H9 (cell line): ENCODE measurements around the gene SLC7A6. TPM values are rescaled to one million over a fixed set of nuclear protein-coding genes. Genes with fewer than 3 reads are reported as not detected.

Experiments
- DNase-seq: peaks from one replicate; pipeline ENCODE4 v3.0.0-alpha.2; 2017
- H2AFZ ChIP-seq: one replicate; pipeline ENCODE4 v1.6.1; 2013; ENCODE audit warnings: mild to moderate bottlenecking, low read length, control low read depth, moderate library complexity
- H2AK5ac ChIP-seq: 2 replicates; pipeline ENCODE4 v1.6.1; 2013; ENCODE audit warnings: low read length, control low read depth, mixed read lengths; ENCODE audit not compliant: insufficient read length
- H2BK120ac ChIP-seq: one replicate; pipeline ENCODE4 v1.6.1; 2013; ENCODE audit warnings: low read depth, mild to moderate bottlenecking, low read length, control low read depth, inconsistent platforms; ENCODE audit not compliant: poor library complexity, severe bottlenecking
- H2BK12ac ChIP-seq: 2 replicates; pipeline ENCODE4 v1.6.1; 2013; ENCODE audit warnings: low read length, control low read depth, mixed read lengths, low read depth; ENCODE audit not compliant: insufficient read length
- H2BK15ac ChIP-seq: 2 replicates; pipeline ENCODE4 v1.6.1; 2013; ENCODE audit warnings: low read depth, low read length, control low read depth
- H2BK20ac ChIP-seq: one replicate; pipeline ENCODE4 v1.6.1; 2013; ENCODE audit warnings: low read depth, mild to moderate bottlenecking, low read length, control low read depth, inconsistent platforms; ENCODE audit not compliant: poor library complexity, severe bottlenecking
- H2BK5ac ChIP-seq: 2 replicates; pipeline ENCODE4 v1.6.1; 2013; ENCODE audit warnings: low read length, control low read depth, mixed read lengths; ENCODE audit not compliant: insufficient read length
- H3K14ac ChIP-seq: 2 replicates; pipeline ENCODE4 v1.6.1; 2013; ENCODE audit warnings: low read length, control low read depth; ENCODE audit not compliant: insufficient read depth
- H3K18ac ChIP-seq: 2 replicates; pipeline ENCODE4 v1.6.1; 2013; ENCODE audit warnings: low read depth, mild to moderate bottlenecking, mixed read lengths, low read length, control low read depth; ENCODE audit not compliant: insufficient read length
- H3K23ac ChIP-seq: 2 replicates; pipeline ENCODE4 v1.6.1; 2013; ENCODE audit warnings: low read length, control low read depth, mixed read lengths, low read depth; ENCODE audit not compliant: insufficient read length
- H3K23me2 ChIP-seq: 2 replicates; pipeline ENCODE4 v1.6.1; 2013; ENCODE audit warnings: low read depth, mild to moderate bottlenecking, mixed read lengths, low read length, control low read depth; ENCODE audit not compliant: insufficient read length, poor library complexity, severe bottlenecking
- H3K27ac ChIP-seq: 2 replicates; pipeline ENCODE4 v1.5.1; 2013; ENCODE audit warnings: low read length, control low read depth, mixed read lengths, low read depth; ENCODE audit not compliant: insufficient read length
- H3K27me3 ChIP-seq: 2 replicates; pipeline ENCODE4 v1.6.1; 2013; ENCODE audit warnings: low read length, control low read depth, inconsistent platforms; ENCODE audit not compliant: insufficient read depth
- H3K4ac ChIP-seq: 2 replicates; pipeline ENCODE4 v1.6.1; 2013; ENCODE audit warnings: low read depth, mild to moderate bottlenecking, control low read depth, inconsistent platforms, low read length, moderate library complexity
- H3K4me1 ChIP-seq: 2 replicates; pipeline ENCODE4 v1.6.1; 2013; ENCODE audit warnings: low read length, control low read depth, inconsistent platforms; ENCODE audit not compliant: insufficient read depth
- H3K4me2 ChIP-seq: 2 replicates; pipeline ENCODE4 v1.6.1; 2013; ENCODE audit warnings: low read length, control low read depth, mixed read lengths; ENCODE audit not compliant: insufficient read length, insufficient read depth
- H3K56ac ChIP-seq: 2 replicates; pipeline ENCODE4 v1.6.1; 2013; ENCODE audit warnings: low read depth, mild to moderate bottlenecking, mixed read lengths, low read length, control low read depth; ENCODE audit not compliant: insufficient read length
- H3K79me1 ChIP-seq: 2 replicates; pipeline ENCODE4 v1.6.1; 2013; ENCODE audit warnings: low read depth, mild to moderate bottlenecking, moderate library complexity, low read length, control low read depth, inconsistent platforms; ENCODE audit not compliant: insufficient read depth, poor library complexity, severe bottlenecking
- H3K79me2 ChIP-seq: 2 replicates; pipeline ENCODE4 v1.6.1; 2013; ENCODE audit warnings: low read length, control low read depth, inconsistent platforms; ENCODE audit not compliant: insufficient read depth
- H3K9ac ChIP-seq: 2 replicates; pipeline ENCODE4 v1.6.1; 2013; ENCODE audit warnings: low read length, control low read depth, mixed read lengths; ENCODE audit not compliant: insufficient read length; ENCODE audit errors: extremely low read depth
- H3K9me3 ChIP-seq: one replicate; pipeline ENCODE4 v1.6.1; 2013; ENCODE audit warnings: low read depth, low read length, inconsistent platforms; ENCODE audit not compliant: control insufficient read depth
- H3T11ph ChIP-seq: one replicate; pipeline ENCODE4 v1.6.1; 2013; ENCODE audit warnings: mild to moderate bottlenecking, low read length, control low read depth, inconsistent platforms
- H4K20me1 ChIP-seq: one replicate; pipeline ENCODE4 v1.6.1; 2013; ENCODE audit not compliant: control insufficient read depth, insufficient read length, insufficient read depth
- H4K5ac ChIP-seq: 2 replicates; pipeline ENCODE4 v1.6.1; 2013; ENCODE audit warnings: low read depth, mild to moderate bottlenecking, mixed read lengths, low read length, control low read depth; ENCODE audit not compliant: insufficient read length
- H4K8ac ChIP-seq: replicated peaks from 2 replicates; pipeline ENCODE4 v1.6.1; 2013; ENCODE audit warnings: low read length, control low read depth, mixed read lengths, low read depth; ENCODE audit not compliant: insufficient read length
- H4K91ac ChIP-seq: 2 replicates; pipeline ENCODE4 v1.6.1; 2013; ENCODE audit warnings: low read depth, mild to moderate bottlenecking, moderate library complexity, mixed read lengths, low read length, control low read depth; ENCODE audit not compliant: insufficient read length
- H3K27ac Mint-ChIP-seq, 3 experiments: 2 replicates in 2 of 3; 3 replicates in 1 of 3; pipeline ENCODE4 v1.8.0; 2020 to 2021; ENCODE audit warnings: mixed read lengths in 3 of 3, mild to moderate bottlenecking in 1 of 3, moderate library complexity in 1 of 3
- H3K27me3 Mint-ChIP-seq: 2 replicates; pipeline ENCODE4 v1.8.0; 2021; ENCODE audit warnings: low read depth, mild to moderate bottlenecking, moderate library complexity, mixed read lengths
- H3K36me3 Mint-ChIP-seq, 3 experiments: 2 replicates in 2 of 3; 3 replicates in 1 of 3; pipeline ENCODE4 v1.8.0; 2020 to 2021; ENCODE audit warnings: low read depth in 3 of 3, mixed read lengths in 3 of 3; ENCODE audit not compliant: insufficient read depth in 1 of 3
- H3K4me1 Mint-ChIP-seq, 2 experiments: 2 replicates each; pipeline ENCODE4 v1.8.0; 2020; ENCODE audit warnings: mixed read lengths in 2 of 2
- H3K4me3 Mint-ChIP-seq, 2 experiments: 2 replicates in 1 of 2; 3 replicates in 1 of 2; pipeline ENCODE4 v1.8.0; 2020 to 2021; ENCODE audit warnings: mild to moderate bottlenecking in 2 of 2, mixed read lengths in 2 of 2, moderate library complexity in 1 of 2
- H3K9me3 Mint-ChIP-seq, 2 experiments: 2 replicates in 1 of 2; 3 replicates in 1 of 2; pipeline ENCODE4 v1.8.0; 2020; ENCODE audit warnings: mild to moderate bottlenecking in 2 of 2, mixed read lengths in 2 of 2, moderate library complexity in 1 of 2
- WGBS: extraction: QIAGEN DNeasy Blood & Tissue Kit; methylation state at CpG from one replicate; pipeline ENCODE4 v1.1.7; 2013; ENCODE audit warnings: missing lambda C conversion rate, low lambda C conversion rate, mixed read lengths; ENCODE audit not compliant: insufficient read length; ENCODE audit errors: extremely low coverage; 5-methylcytosine and 5-hydroxymethylcytosine counted together
- total RNA-seq: library from RNA; stranded (reverse); gene quantifications from 2 replicates; pipeline ENCODE4 v1.2.1, GENCODE V29; 2021
- TF ChIP-seq, protein P1 (sequence below): fragments of 200-600 bp; sonication (generic); conservative IDR thresholded peaks from 3 replicates; pipeline ENCODE4 v1.8.0; 2021; ENCODE audit warnings: antibody characterized with exemption, mild to moderate bottlenecking

The SLC7A6 gene
- total RNA-seq, 1 experiment from 2014 or later: 21.1 TPM

- Histone ChIP-seq H4K91ac (no peak overlapping the region), H2BK12ac (no peak overlapping the region), H2AFZ (no peak overlapping the region), H2BK5ac (no peak overlapping the region), H3K79me1 (no peaks in the 10 kb centered on the region), H3K79me2 (no peaks in the 10 kb centered on the region), H4K8ac (no peak overlapping the region), H3K9ac (no peak overlapping the region), H3T11ph (no peak overlapping the region), H3K56ac (no peak overlapping the region), H2BK15ac (no peak overlapping the region), H2BK20ac (no peak overlapping the region), H3K4me2 (no peak overlapping the region), H3K14ac (no peak overlapping the region), H2AK5ac (no peak overlapping the region), H3K4ac (no peak overlapping the region), H3K9me3 (no peaks in the 10 kb centered on the region), H4K20me1 (peaks cover 2% of the 10 kb centered on the region), H3K18ac (no peak overlapping the region), H3K27me3 (no peaks in the 10 kb centered on the region), H3K23me2 (no peaks in the 10 kb centered on the region), H2BK120ac (no peak overlapping the region), H3K4me1 (no peaks in the 10 kb centered on the region), H3K27ac (no peak overlapping the region), H4K5ac (no peak overlapping the region), H3K23ac (no peak overlapping the region)
- peaks cover 9 to 36% (median 14%) of the 10 kb centered on the region in 3 experiments; a peak in 5 of 7 replicates for H3K36me3 Mint-ChIP-seq
- WGBS: no CpG with 5 or more reads among the region's 5 CpGs
- no peak for DNase-seq
- H3K4me3 Mint-ChIP-seq: no peak overlapping the region
- TF ChIP-seq, protein P1, sequence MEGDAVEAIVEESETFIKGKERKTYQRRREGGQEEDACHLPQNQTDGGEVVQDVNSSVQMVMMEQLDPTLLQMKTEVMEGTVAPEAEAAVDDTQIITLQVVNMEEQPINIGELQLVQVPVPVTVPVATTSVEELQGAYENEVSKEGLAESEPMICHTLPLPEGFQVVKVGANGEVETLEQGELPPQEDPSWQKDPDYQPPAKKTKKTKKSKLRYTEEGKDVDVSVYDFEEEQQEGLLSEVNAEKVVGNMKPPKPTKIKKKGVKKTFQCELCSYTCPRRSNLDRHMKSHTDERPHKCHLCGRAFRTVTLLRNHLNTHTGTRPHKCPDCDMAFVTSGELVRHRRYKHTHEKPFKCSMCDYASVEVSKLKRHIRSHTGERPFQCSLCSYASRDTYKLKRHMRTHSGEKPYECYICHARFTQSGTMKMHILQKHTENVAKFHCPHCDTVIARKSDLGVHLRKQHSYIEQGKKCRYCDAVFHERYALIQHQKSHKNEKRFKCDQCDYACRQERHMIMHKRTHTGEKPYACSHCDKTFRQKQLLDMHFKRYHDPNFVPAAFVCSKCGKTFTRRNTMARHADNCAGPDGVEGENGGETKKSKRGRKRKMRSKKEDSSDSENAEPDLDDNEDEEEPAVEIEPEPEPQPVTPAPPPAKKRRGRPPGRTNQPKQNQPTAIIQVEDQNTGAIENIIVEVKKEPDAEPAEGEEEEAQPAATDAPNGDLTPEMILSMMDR: no peak
- peaks cover 0 to 2% of the 10 kb centered on the region in 2 experiments; a peak in 1 of 4 replicates for H3K4me1 Mint-ChIP-seq
- H3K27me3 Mint-ChIP-seq: no peaks in the 10 kb centered on the region
- H3K27ac Mint-ChIP-seq: peak overlapping the region in 2 of 3 experiments; percentile 20 to 45; a peak in 2 of 7 replicates
- H3K9me3 Mint-ChIP-seq: no peaks in the 10 kb centered on the region
Observed at GRCh38 chr16:68283346-68283745, 19.0 kb downstream of the SLC7A6 start.
